Liver (tissue), 9 donors: ENCODE results near the gene DKC1. TPM values are rescaled to one million over a fixed set of nuclear protein-coding genes. Genes with fewer than 3 reads are reported as not detected.

Source experiments
- DNase-seq: peaks from one replicate; pipeline ENCODE4 v3.0.0-alpha.2; 2017; ENCODE audit warnings: low spot score
- H3K27ac ChIP-seq, 2 donors: one replicate each; pipeline ENCODE4 v1.7.0; 2013; ENCODE audit warnings: inconsistent platforms in 2 of 2, low read length in 2 of 2, control low read depth in 1 of 2, low read depth in 1 of 2, mild to moderate bottlenecking in 1 of 2
- H3K27me3 ChIP-seq, 4 donors: one replicate each; pipeline versions ENCODE4 v1.6.1 to v1.7.0; 2013; ENCODE audit warnings: low read length in 3 of 4, inconsistent platforms in 1 of 4, mild to moderate bottlenecking in 1 of 4, moderate library complexity in 1 of 4; ENCODE audit not compliant: control insufficient read depth in 4 of 4, insufficient read depth in 4 of 4
- H3K36me3 ChIP-seq, 4 donors: one replicate each; pipeline versions ENCODE4 v1.6.1 to v1.7.0; 2013; ENCODE audit warnings: low read length in 3 of 4, mild to moderate bottlenecking in 3 of 4, low read depth in 1 of 4, moderate library complexity in 1 of 4; ENCODE audit not compliant: control insufficient read depth in 4 of 4, insufficient read depth in 3 of 4
- H3K4me1 ChIP-seq, 4 donors: one replicate each; pipeline versions ENCODE4 v1.6.1 to v1.7.0; 2013; ENCODE audit warnings: low read length in 3 of 4, mild to moderate bottlenecking in 3 of 4, moderate library complexity in 1 of 4; ENCODE audit not compliant: control insufficient read depth in 4 of 4, insufficient read depth in 4 of 4
- H3K4me3 ChIP-seq, 3 donors: one replicate each; pipeline versions ENCODE4 v1.6.1 to v1.7.0; 2013; ENCODE audit warnings: low read length in 3 of 3, control low read depth in 1 of 3, low read depth in 1 of 3, mild to moderate bottlenecking in 1 of 3
- H3K9ac ChIP-seq, 2 donors: one replicate each; pipeline ENCODE4 v1.7.0; 2013; ENCODE audit warnings: low read length in 2 of 2, mild to moderate bottlenecking in 2 of 2, moderate library complexity in 2 of 2, control low read depth in 1 of 2, low read depth in 1 of 2
- H3K9me3 ChIP-seq, 4 donors: one replicate each; pipeline versions ENCODE4 v1.6.1 to v1.7.0; 2013; ENCODE audit warnings: low read length in 3 of 4; ENCODE audit not compliant: control insufficient read depth in 4 of 4
- ATF3 ChIP-seq: IDR thresholded peaks from 2 replicates; pipeline ENCODE4 v1.6.1; 2016; ENCODE audit warnings: antibody characterized with exemption
- EGR1 ChIP-seq, 2 donors: IDR thresholded peaks; 2 replicates each; pipeline ENCODE4 v1.6.1; 2016 to 2018; ENCODE audit warnings: antibody characterized with exemption in 2 of 2, low read depth in 2 of 2
- FOXA1 ChIP-seq: IDR thresholded peaks from 2 replicates; pipeline ENCODE4 v1.6.1; 2016; ENCODE audit warnings: antibody characterized with exemption
- FOXA2 ChIP-seq: IDR thresholded peaks from 2 replicates; pipeline ENCODE4 v1.6.1; 2016; ENCODE audit warnings: antibody characterized with exemption
- GABPA ChIP-seq, 2 donors: IDR thresholded peaks in 1 of 2; conservative IDR thresholded peaks in 1 of 2; 2 replicates each; pipeline ENCODE4 v1.6.1; 2016; ENCODE audit warnings: antibody characterized with exemption in 2 of 2, mild to moderate bottlenecking in 1 of 2, moderate library complexity in 1 of 2
- HNF4A ChIP-seq, 2 donors: conservative IDR thresholded peaks; 2 replicates each; pipeline ENCODE4 v1.6.1; 2016; ENCODE audit warnings: antibody characterized with exemption in 2 of 2, mild to moderate bottlenecking in 2 of 2
- HNF4G ChIP-seq: IDR thresholded peaks from 2 replicates; pipeline ENCODE4 v1.6.1; 2016; ENCODE audit warnings: antibody characterized with exemption
- JUND ChIP-seq, 2 donors: IDR thresholded peaks; 2 replicates each; pipeline ENCODE4 v1.6.1; 2016; ENCODE audit warnings: antibody characterized with exemption in 2 of 2
- NR2F2 ChIP-seq: IDR thresholded peaks from 2 replicates; pipeline ENCODE4 v1.6.1; 2016; ENCODE audit warnings: antibody characterized with exemption
- RAD21 ChIP-seq, 2 donors: IDR thresholded peaks; 2 replicates each; pipeline ENCODE4 v1.6.1; 2016; ENCODE audit warnings: antibody characterized with exemption in 2 of 2, mild to moderate bottlenecking in 2 of 2
- RXRA ChIP-seq, 2 donors: IDR thresholded peaks; 2 replicates each; pipeline ENCODE4 v1.6.1; 2017 to 2018; ENCODE audit warnings: antibody characterized with exemption in 2 of 2, mild to moderate bottlenecking in 1 of 2
- TAF1 ChIP-seq: conservative IDR thresholded peaks from 2 replicates; pipeline ENCODE4 v1.6.1; 2016; ENCODE audit warnings: antibody characterized with exemption, mild to moderate bottlenecking
- YY1 ChIP-seq: IDR thresholded peaks from 2 replicates; pipeline ENCODE4 v1.6.1; 2016; ENCODE audit warnings: antibody characterized with exemption, mild to moderate bottlenecking
- WGBS: extraction: QIAGEN DNeasy Blood & Tissue Kit; methylation state at CpG from one replicate; pipeline ENCODE4 v1.1.7; 2013; 5-methylcytosine and 5-hydroxymethylcytosine counted together
- polyA plus RNA-seq, 2 donors: library from polyadenylated mRNA; stranded (reverse) in 1 of 2; unstranded in 1 of 2; fragments of 200-250 nt in 1 of 2; fragments of >200 nt in 1 of 2; fragmentation: Nextera tagmentation in 1 of 2; extraction: Ambion mirVana in 1 of 2; gene quantifications; one replicate each; pipeline versions ENCODE4 v1.2.1 to v1.2.3, GENCODE V29; 2013 to 2015
- total RNA-seq, 2 donors: library from RNA; depleted of rRNA; stranded (reverse); fragments of >200 nt; gene quantifications; one replicate each; pipeline ENCODE4 v1.2.3, GENCODE V29; 2014
- TF ChIP-seq, protein P1 (sequence below): fragments of 150-350 bp; IDR thresholded peaks from 2 replicates; pipeline ENCODE4 v1.5.1; 2017; ENCODE audit warnings: improper control_type of control experiment, low read depth, low read length; ENCODE audit not compliant: missing input control
- TF ChIP-seq, protein P2 (sequence below): IDR thresholded peaks from 2 replicates; pipeline ENCODE4 v1.6.1; 2016; ENCODE audit warnings: antibody characterized with exemption
- TF ChIP-seq, protein P3 (sequence below): IDR thresholded peaks from 2 replicates; pipeline ENCODE4 v1.6.1; 2016; ENCODE audit warnings: antibody characterized with exemption, mild to moderate bottlenecking
- donor health status: healthy.
- donor health status: healthy.
- donor health status: healthy.
- donor health status: healthy.
- donor health status: healthy.

Gene DKC1
- total and polyA plus RNA-seq, 4 donors: 14.0 to 21.9 (median 16.5) TPM

DNA sequence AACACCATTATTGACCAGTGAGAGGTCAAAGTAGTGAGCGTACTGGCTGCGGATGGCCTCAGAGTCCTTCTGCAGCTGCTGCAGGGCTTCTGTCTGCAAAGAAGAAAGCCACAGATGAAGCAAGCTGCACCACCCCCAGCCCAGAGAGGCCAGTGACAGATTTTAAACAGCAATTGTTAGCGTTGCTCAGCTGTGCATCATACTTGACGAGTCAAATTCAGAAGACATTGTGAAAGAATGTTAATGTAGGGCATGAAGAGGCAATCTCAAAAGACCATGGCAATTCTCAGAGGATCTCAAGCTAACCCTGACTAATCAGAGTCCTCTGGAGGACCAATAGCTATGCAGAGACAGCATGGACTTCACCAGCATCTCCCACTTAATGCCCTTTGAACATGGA is 16.6 kb downstream of the DKC1 start:
- H3K4me3 ChIP-seq: no peak overlapping the region
- DNase-seq: no peak
- H3K36me3 ChIP-seq: peaks cover 2 to 34% (median 19%) of the 10 kb centered on the region in 4 donors
- no peak for TF ChIP-seq JUND (IDR thresholded peaks at IDR 0.05)
- TF ChIP-seq EGR1 (IDR thresholded peaks at IDR 0.05; ENCODE audit: low read depth in 2 of 2): no peak
- TF ChIP-seq HNF4A (conservative IDR thresholded peaks at IDR 0.05): no peak
- no peak for TF ChIP-seq GABPA (IDR thresholded peaks at IDR 0.05 in 1 of 2, conservative IDR thresholded peaks at IDR 0.05 in 1 of 2)
- TF ChIP-seq, protein P1, sequence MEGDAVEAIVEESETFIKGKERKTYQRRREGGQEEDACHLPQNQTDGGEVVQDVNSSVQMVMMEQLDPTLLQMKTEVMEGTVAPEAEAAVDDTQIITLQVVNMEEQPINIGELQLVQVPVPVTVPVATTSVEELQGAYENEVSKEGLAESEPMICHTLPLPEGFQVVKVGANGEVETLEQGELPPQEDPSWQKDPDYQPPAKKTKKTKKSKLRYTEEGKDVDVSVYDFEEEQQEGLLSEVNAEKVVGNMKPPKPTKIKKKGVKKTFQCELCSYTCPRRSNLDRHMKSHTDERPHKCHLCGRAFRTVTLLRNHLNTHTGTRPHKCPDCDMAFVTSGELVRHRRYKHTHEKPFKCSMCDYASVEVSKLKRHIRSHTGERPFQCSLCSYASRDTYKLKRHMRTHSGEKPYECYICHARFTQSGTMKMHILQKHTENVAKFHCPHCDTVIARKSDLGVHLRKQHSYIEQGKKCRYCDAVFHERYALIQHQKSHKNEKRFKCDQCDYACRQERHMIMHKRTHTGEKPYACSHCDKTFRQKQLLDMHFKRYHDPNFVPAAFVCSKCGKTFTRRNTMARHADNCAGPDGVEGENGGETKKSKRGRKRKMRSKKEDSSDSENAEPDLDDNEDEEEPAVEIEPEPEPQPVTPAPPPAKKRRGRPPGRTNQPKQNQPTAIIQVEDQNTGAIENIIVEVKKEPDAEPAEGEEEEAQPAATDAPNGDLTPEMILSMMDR: no peak
- TF ChIP-seq NR2F2: no peak
- TF ChIP-seq FOXA1: no peak
- no peak for TF ChIP-seq RXRA (IDR thresholded peaks at IDR 0.05)
- TF ChIP-seq, protein P2, sequence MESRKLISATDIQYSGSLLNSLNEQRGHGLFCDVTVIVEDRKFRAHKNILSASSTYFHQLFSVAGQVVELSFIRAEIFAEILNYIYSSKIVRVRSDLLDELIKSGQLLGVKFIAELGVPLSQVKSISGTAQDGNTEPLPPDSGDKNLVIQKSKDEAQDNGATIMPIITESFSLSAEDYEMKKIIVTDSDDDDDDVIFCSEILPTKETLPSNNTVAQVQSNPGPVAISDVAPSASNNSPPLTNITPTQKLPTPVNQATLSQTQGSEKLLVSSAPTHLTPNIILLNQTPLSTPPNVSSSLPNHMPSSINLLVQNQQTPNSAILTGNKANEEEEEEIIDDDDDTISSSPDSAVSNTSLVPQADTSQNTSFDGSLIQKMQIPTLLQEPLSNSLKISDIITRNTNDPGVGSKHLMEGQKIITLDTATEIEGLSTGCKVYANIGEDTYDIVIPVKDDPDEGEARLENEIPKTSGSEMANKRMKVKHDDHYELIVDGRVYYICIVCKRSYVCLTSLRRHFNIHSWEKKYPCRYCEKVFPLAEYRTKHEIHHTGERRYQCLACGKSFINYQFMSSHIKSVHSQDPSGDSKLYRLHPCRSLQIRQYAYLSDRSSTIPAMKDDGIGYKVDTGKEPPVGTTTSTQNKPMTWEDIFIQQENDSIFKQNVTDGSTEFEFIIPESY: no peak
- no peak for TF ChIP-seq HNF4G
- H3K27ac ChIP-seq: no peak overlapping the region
- no peak overlapping the region for H3K9ac ChIP-seq
- H3K27me3 ChIP-seq: no peaks in the 10 kb centered on the region
- H3K9me3 ChIP-seq: no peaks in the 10 kb centered on the region
- H3K4me1 ChIP-seq: peaks cover 0 to 5% (median 0%) of the 10 kb centered on the region in 4 donors
- 92% methylated on average over 4 of the region's 4 CpGs for WGBS

DNA sequence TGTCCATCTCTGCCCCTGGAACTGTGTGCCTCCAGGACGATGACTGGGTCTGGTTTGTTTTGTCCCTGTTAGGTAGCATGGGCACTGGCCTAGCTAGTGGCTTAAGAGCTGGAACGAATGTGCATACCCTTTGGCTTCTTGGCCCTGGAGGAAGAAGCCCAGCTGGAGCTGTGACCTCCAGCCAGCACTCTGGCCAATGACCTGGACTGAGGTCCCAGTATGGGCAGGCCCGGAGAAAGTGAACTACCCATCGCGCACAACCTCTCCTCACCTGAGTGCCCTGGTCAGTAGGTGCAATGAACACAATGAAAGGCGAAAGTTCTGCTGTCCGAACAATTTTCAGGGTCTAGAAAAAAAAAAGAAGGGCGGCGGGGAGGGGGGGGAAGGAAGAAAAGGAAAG is 18.3 kb downstream of the DKC1 start:
- H3K9ac ChIP-seq: no peak overlapping the region
- 54% methylated on average over 9 of the region's 9 CpGs for WGBS
- peaks cover 0 to 17% (median 8%) of the 10 kb centered on the region in 4 donors for H3K36me3 ChIP-seq
- no peak for DNase-seq
- TF ChIP-seq RXRA (IDR thresholded peaks at IDR 0.05): peak in 1 of 2 donors; percentile 30
- no peak for TF ChIP-seq FOXA2
- no peak overlapping the region for H3K4me3 ChIP-seq
- H3K4me1 ChIP-seq: peaks cover 0 to 5% (median 0%) of the 10 kb centered on the region in 4 donors
- no peaks in the 10 kb centered on the region for H3K9me3 ChIP-seq
- no peaks in the 10 kb centered on the region for H3K27me3 ChIP-seq
- no peak overlapping the region for H3K27ac ChIP-seq

GRCh38 chrX:154784149-154784995 is 21.7 kb downstream of the DKC1 start:
- 94% methylated on average over 13 of the region's 13 CpGs for WGBS
- H3K4me1 ChIP-seq: peaks cover 0 to 5% (median 0%) of the 10 kb centered on the region in 4 donors
- no peak overlapping the region for H3K27ac ChIP-seq
- H3K4me3 ChIP-seq: no peak overlapping the region
- DNase-seq: no peak
- peaks cover 0 to 2% (median 0%) of the 10 kb centered on the region in 4 donors for H3K36me3 ChIP-seq
- no peak overlapping the region for H3K9ac ChIP-seq
- H3K27me3 ChIP-seq: no peaks in the 10 kb centered on the region
- no peaks in the 10 kb centered on the region for H3K9me3 ChIP-seq
- TF ChIP-seq EGR1 (IDR thresholded peaks at IDR 0.05; ENCODE audit: low read depth in 2 of 2) (no peak), HNF4A (conservative IDR thresholded peaks at IDR 0.05) (no peak), NR2F2 (no peak), ATF3 (no peak), RAD21 (IDR thresholded peaks at IDR 0.05) (no peak), GABPA (IDR thresholded peaks at IDR 0.05 in 1 of 2, conservative IDR thresholded peaks at IDR 0.05 in 1 of 2) (no peak), YY1 (no peak), RXRA (IDR thresholded peaks at IDR 0.05) (no peak), TAF1 (no peak), JUND (IDR thresholded peaks at IDR 0.05) (no peak), FOXA1 (no peak), HNF4G (no peak)
- TF ChIP-seq, protein P3, sequence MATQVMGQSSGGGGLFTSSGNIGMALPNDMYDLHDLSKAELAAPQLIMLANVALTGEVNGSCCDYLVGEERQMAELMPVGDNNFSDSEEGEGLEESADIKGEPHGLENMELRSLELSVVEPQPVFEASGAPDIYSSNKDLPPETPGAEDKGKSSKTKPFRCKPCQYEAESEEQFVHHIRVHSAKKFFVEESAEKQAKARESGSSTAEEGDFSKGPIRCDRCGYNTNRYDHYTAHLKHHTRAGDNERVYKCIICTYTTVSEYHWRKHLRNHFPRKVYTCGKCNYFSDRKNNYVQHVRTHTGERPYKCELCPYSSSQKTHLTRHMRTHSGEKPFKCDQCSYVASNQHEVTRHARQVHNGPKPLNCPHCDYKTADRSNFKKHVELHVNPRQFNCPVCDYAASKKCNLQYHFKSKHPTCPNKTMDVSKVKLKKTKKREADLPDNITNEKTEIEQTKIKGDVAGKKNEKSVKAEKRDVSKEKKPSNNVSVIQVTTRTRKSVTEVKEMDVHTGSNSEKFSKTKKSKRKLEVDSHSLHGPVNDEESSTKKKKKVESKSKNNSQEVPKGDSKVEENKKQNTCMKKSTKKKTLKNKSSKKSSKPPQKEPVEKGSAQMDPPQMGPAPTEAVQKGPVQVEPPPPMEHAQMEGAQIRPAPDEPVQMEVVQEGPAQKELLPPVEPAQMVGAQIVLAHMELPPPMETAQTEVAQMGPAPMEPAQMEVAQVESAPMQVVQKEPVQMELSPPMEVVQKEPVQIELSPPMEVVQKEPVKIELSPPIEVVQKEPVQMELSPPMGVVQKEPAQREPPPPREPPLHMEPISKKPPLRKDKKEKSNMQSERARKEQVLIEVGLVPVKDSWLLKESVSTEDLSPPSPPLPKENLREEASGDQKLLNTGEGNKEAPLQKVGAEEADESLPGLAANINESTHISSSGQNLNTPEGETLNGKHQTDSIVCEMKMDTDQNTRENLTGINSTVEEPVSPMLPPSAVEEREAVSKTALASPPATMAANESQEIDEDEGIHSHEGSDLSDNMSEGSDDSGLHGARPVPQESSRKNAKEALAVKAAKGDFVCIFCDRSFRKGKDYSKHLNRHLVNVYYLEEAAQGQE: no peak
- TF ChIP-seq, protein P2: no peak
